Activated CD4-positive, alpha-beta memory T cell treated with anti-CD3 and anti-CD28 coated beads, Interleukin-2, amount 10 ng/mL, durations not matched to agents 7 days and 5 days (primary cell): Measurements from ENCODE around the gene FUOM. TPM values are rescaled to one million over a fixed set of nuclear protein-coding genes. Genes with fewer than 3 reads are reported as not detected.

ENCODE experiments used
- CTCF ChIA-PET: fragments of 350-600 bp; sonication (Branson Sonifier 250); formaldehyde crosslinking; loops from one replicate; lab custom pipeline; 2021; ENCODE audit warnings: antibody characterized with exemption, inconsistent platforms; lab: Charles Lee
- POLR2A ChIA-PET: fragments of 350-600 bp; sonication (Branson Sonifier 250); formaldehyde crosslinking; loops from one replicate; lab custom pipeline; 2021; ENCODE audit warnings: antibody characterized with exemption; lab: Charles Lee
- DNase-seq: peaks from one replicate; pipeline ENCODE4 v3.0.0-alpha.2; 2020
- H3K27ac Mint-ChIP-seq: one replicate; pipeline ENCODE4 v1.8.0; 2021; ENCODE audit warnings: mild to moderate bottlenecking, mixed read lengths
- H3K27me3 Mint-ChIP-seq: one replicate; pipeline ENCODE4 v1.8.0; 2021; ENCODE audit warnings: mixed read lengths
- H3K36me3 Mint-ChIP-seq: one replicate; pipeline ENCODE4 v1.8.0; 2021; ENCODE audit warnings: low read depth, mixed read lengths
- H3K4me1 Mint-ChIP-seq: one replicate; pipeline ENCODE4 v1.8.0; 2021; ENCODE audit warnings: mixed read lengths
- H3K4me3 Mint-ChIP-seq: one replicate; pipeline ENCODE4 v1.8.0; 2021; ENCODE audit warnings: mild to moderate bottlenecking, mixed read lengths
- H3K9me3 Mint-ChIP-seq: one replicate; pipeline ENCODE4 v1.8.0; 2021; ENCODE audit warnings: mixed read lengths
- total RNA-seq, 2 experiments: library from RNA; stranded (reverse); gene quantifications; one replicate each; pipeline ENCODE4 v1.2.3, GENCODE V29; 2021

FUOM gene
- total RNA-seq, 2 experiments from 2014 or later: 11.2 to 11.4 TPM

- CTCF ChIA-PET: interaction anchor here (0.9 kb wide), 1 partner anchor 32 kb away, joined by 4 read pairs; no protein-coding TSS in a partner anchor
- DNase-seq: no peak
- Mint-ChIP-seq H3K9me3 (no peaks in the 10 kb centered on the region), H3K36me3 (no peaks in the 10 kb centered on the region), H3K4me3 (no peak overlapping the region), H3K27me3 (no peaks in the 10 kb centered on the region), H3K4me1 (no peaks in the 10 kb centered on the region), H3K27ac (no peak overlapping the region)
- POLR2A ChIA-PET: interaction anchor here (0.7 to 1.9 kb wide), 4 partner anchors 10 to 76 kb away, joined by 3 to 8 read pairs (median 4); partner anchors contain the start of gene ECHS1
These were observed 3.4 kb upstream of the FUOM start for GRCh38 chr10:133361227-133361626.

DNA sequence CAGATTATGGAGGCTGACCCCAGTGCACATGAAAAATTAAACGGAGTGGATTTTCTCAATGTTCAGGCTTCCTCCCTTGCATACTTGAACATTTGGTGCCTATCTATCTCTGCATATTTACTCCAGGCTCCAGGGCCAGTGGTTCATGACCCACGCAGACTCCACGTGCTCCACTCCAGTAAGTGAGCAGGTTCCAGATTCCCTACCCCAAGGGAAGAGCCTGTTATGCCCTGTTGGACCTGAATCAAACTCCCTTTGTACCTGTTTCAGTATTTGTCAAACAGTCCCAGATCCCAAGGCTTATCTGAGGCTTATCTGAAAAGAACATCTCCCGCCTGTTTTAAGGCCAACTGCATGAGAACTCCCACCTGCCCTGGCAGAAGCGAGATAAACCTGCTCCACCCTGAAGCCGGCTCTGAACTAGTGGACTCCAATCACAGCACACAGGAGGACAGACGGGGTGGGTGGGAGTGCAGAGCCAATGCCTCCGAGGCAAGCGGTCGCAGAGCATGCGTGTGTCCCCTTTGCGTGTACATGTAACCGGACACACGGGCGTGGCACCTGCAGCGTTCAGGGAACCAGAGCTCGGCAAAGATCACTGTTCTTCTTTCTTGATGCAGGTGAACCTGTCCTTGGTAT is 2.3 kb upstream of the FUOM start:
- DNase-seq: no peak
- ChIA-PET POLR2A (interaction anchor here (1.9 kb wide), 1 partner anchor 13 kb away, joined by 5 read pairs; the partner anchor contains the start of gene ECHS1), CTCF (interaction anchor here (0.9 kb wide), 1 partner anchor 30 kb away, joined by 4 read pairs; no protein-coding TSS in a partner anchor)
- Mint-ChIP-seq H3K9me3 (no peaks in the 10 kb centered on the region), H3K36me3 (no peaks in the 10 kb centered on the region), H3K27ac (no peak overlapping the region), H3K4me3 (no peak overlapping the region), H3K27me3 (no peaks in the 10 kb centered on the region), H3K4me1 (no peaks in the 10 kb centered on the region)

DNA sequence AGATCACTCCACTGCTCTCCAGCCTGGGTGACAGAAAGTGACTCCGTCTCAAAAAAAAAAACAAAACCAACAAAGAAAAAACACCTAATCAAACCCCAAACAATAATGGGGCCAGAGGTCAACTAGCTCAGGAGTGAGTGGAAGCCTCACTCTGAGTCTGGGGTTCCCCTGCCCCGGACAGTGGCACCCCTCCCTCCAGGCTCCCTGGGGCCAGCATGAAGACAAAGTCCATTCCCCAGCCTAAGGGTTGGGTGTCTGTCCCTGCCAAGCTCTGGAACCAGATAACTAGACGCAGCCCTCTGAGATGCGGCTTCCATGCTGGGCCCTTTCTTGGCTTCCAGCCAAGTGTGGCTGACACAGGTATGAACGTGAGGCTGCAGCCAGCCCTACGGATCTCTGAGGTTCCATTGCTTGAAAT is 1.7 kb upstream of the FUOM start:
- POLR2A ChIA-PET: interaction anchor here (1.2 kb wide), 1 partner anchor 31 kb away, joined by 3 read pairs; no protein-coding TSS in a partner anchor
- Mint-ChIP-seq H3K4me1 (no peaks in the 10 kb centered on the region), H3K4me3 (no peak overlapping the region), H3K27ac (no peak overlapping the region), H3K36me3 (no peaks in the 10 kb centered on the region), H3K27me3 (no peaks in the 10 kb centered on the region), H3K9me3 (no peaks in the 10 kb centered on the region)
- CTCF ChIA-PET: interaction anchor here (0.7 to 1.0 kb wide), 2 partner anchors 30 to 66 kb away, joined by 3 to 4 read pairs; no protein-coding TSS in a partner anchor
- DNase-seq: no peak

GRCh38 chr10:133358925-133359310 is 1.1 kb upstream of the FUOM start:
- Mint-ChIP-seq H3K4me1 (no peaks in the 10 kb centered on the region), H3K4me3 (no peak overlapping the region), H3K27ac (no peak overlapping the region), H3K36me3 (no peaks in the 10 kb centered on the region), H3K27me3 (no peaks in the 10 kb centered on the region), H3K9me3 (no peaks in the 10 kb centered on the region)
- ChIA-PET CTCF (interaction anchor here (0.7 to 1.0 kb wide), 2 partner anchors 29 to 66 kb away, joined by 3 to 4 read pairs; no protein-coding TSS in a partner anchor), POLR2A (interaction anchor here (1.2 to 3.6 kb wide), 2 partner anchors 14 to 31 kb away, joined by 3 to 12 read pairs; partner anchors contain the start of gene ECHS1)
- no peak for DNase-seq

DNA sequence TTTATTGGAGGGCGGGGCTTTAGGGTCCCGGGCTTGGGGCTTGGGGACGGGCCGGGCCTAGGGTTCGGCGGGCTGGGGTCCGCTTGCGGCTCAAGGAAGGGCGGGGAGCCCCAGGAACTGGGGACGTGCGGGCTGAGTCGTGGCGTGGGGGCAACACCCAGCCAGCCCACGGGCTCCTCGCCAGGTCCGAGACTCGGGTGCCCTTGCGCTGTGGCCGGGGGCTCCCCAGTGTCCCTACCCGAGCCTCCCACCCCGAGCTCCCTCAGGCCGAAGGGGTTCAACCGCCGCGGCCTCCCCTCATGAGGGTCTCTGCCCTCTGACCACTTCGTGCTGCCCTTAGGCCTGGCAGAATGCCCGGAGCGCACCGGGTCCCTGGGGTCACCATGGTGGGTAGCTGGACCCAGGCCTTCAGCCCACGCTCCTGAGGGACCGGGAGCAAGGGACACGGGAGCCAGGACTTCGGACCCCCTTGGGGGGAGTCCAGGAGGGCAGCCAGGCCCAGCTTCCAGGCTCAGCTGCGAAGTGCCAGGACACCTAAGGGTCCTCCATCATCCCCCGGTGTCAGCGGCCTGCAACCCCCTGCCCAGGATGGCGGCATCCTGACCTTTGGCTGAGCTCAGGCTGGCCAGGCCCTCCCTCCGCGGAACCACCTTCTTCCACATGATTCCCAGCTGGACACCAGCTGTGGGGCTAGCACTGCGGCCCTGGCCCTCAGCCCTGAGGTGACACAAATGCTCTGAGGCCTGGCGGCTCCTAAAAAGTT is 524 bp upstream of the FUOM start:
- ChIA-PET CTCF (interaction anchor here (1.0 kb wide), 2 partner anchors 29 kb away, joined by 3 to 4 read pairs; no protein-coding TSS in a partner anchor), POLR2A (interaction anchor here (1.2 to 3.6 kb wide), 4 partner anchors 15 to 32 kb away, joined by 3 to 12 read pairs (median 6); partner anchors contain the start of genes ECHS1 and PAOX)
- no peak overlapping the region for H3K4me3 Mint-ChIP-seq
- H3K27ac Mint-ChIP-seq: no peak overlapping the region
- no peak for DNase-seq
- H3K9me3 Mint-ChIP-seq: no peaks in the 10 kb centered on the region
- H3K4me1 Mint-ChIP-seq: no peaks in the 10 kb centered on the region
- no peaks in the 10 kb centered on the region for H3K27me3 Mint-ChIP-seq
- no peaks in the 10 kb centered on the region for H3K36me3 Mint-ChIP-seq

GRCh38 chr10:133356549-133357284 is 1.1 kb downstream of the FUOM start:
- H3K27me3 Mint-ChIP-seq: no peaks in the 10 kb centered on the region
- no peaks in the 10 kb centered on the region for H3K36me3 Mint-ChIP-seq
- H3K4me1 Mint-ChIP-seq: no peaks in the 10 kb centered on the region
- H3K27ac Mint-ChIP-seq: no peak overlapping the region
- H3K4me3 Mint-ChIP-seq: peak overlapping the region; percentile 69
- POLR2A ChIA-PET: interaction anchor here (0.8 to 3.6 kb wide), 5 partner anchors 17 to 45 kb away, joined by 3 to 12 read pairs (median 4); partner anchors contain the start of genes CALY, ECHS1 and PAOX
- DNase-seq: no peak
- H3K9me3 Mint-ChIP-seq: no peaks in the 10 kb centered on the region
- CTCF ChIA-PET: no interaction called here

DNA sequence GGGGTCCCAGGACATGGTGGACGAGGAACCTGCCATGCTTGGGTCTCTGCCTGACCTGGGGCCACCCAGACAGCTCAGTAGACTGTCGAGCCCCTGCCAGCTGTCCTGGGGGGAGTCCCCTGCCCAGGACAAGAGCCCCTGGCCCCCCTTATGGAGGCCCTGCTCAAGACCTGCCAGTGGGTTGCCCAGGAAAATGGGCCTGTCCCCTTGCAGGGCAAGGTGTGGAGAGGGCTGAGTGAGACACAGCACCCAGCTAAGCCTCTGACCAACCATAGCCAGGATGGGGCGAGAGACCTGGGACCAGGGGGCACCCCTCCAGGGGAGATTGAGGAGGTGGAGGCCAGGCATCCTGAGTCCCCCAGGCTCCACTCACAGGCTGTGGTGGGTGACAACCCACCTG is 1.8 kb downstream of the FUOM start:
- CTCF ChIA-PET: no interaction called here

DNA sequence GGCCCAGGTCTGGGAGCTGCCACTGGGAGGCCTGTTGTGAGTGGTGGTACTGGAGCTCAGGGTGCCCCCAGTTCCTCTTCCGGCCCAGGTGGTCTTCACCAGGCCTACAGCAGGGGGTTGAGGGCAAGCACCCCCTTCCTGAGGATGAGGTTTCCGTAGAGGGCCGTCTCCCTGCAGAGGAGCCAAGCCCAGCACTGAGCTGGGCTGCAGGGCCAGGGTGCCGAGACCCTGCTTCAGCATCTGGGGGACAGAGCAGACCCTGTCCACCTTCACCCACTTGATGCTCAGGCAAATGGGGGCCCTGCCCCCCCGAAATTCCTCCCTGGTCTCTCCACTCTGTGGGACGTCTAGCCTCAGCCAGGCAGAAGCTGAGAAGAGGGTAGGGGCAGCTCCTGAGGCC is 2.6 kb downstream of the FUOM start:
- Mint-ChIP-seq H3K9me3 (no peaks in the 10 kb centered on the region), H3K27ac (no peak overlapping the region), H3K4me3 (no peak overlapping the region), H3K4me1 (no peaks in the 10 kb centered on the region), H3K36me3 (no peaks in the 10 kb centered on the region), H3K27me3 (no peaks in the 10 kb centered on the region)
- POLR2A ChIA-PET: interaction anchor here (0.9 kb wide), 1 partner anchor 87 kb away, joined by 3 read pairs; no protein-coding TSS in a partner anchor
- CTCF ChIA-PET: no interaction called here
- no peak for DNase-seq

More for the DNA sequence above, 1.8 kb downstream of the FUOM start:
- Mint-ChIP-seq H3K27ac (no peak overlapping the region), H3K9me3 (no peaks in the 10 kb centered on the region), H3K36me3 (no peaks in the 10 kb centered on the region), H3K27me3 (no peaks in the 10 kb centered on the region), H3K4me1 (no peaks in the 10 kb centered on the region), H3K4me3 (peak overlapping the region; percentile 51)
- POLR2A ChIA-PET: interaction anchor here (0.9 to 3.6 kb wide), 2 partner anchors 17 to 86 kb away, joined by 3 to 12 read pairs; partner anchors contain the start of gene ECHS1
- DNase-seq: no peak

DNA sequence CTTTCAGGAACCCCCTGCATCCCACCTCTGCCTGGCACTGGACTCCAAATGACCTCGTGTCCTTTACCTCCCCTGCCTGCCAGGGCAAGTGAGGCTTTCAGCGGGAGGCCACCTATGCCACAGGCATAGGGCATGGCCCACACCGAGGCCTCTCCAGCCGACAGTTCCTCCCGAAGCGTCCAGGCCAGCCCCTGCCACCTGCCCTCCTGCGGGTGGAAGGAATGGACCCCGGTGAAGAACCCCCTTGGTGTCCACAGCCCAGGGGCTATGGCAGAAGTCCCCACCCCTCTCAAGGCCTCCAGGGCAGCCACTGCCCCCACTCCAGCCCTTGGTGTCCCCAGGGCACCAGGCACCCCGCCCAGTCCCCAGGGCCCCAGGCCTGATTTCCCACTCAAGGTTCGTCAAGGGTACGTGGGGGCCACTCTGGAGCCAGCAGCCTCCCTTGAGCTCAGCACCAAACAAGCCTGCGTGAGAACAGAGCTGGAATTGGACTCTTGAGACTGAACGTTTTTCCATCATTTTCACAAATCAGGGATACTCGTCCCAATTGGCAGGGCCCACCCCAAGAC is 3.1 kb downstream of the FUOM start:
- DNase-seq: no peak
- POLR2A ChIA-PET: no interaction called here

GRCh38 chr10:133353988-133354605 is 3.7 kb downstream of the FUOM start:
- peaks cover 2% of the 10 kb centered on the region for H3K4me1 Mint-ChIP-seq
- no peak for DNase-seq
- H3K27me3 Mint-ChIP-seq: peaks cover 2% of the 10 kb centered on the region
- H3K27ac Mint-ChIP-seq: no peak overlapping the region
- POLR2A ChIA-PET: interaction anchor here (0.9 to 1.1 kb wide), 3 partner anchors 19 to 35 kb away, joined by 3 to 4 read pairs (median 4); partner anchors contain the start of gene ECHS1
- H3K9me3 Mint-ChIP-seq: no peaks in the 10 kb centered on the region
- CTCF ChIA-PET: interaction anchor here (0.8 kb wide), 1 partner anchor 25 kb away, joined by 3 read pairs; no protein-coding TSS in a partner anchor
- H3K36me3 Mint-ChIP-seq: no peaks in the 10 kb centered on the region
- H3K4me3 Mint-ChIP-seq: no peak overlapping the region

More for the DNA sequence above, 3.1 kb downstream of the FUOM start:
- Mint-ChIP-seq H3K36me3 (no peaks in the 10 kb centered on the region), H3K9me3 (no peaks in the 10 kb centered on the region), H3K4me3 (no peak overlapping the region), H3K27ac (no peak overlapping the region), H3K4me1 (no peaks in the 10 kb centered on the region), H3K27me3 (no peaks in the 10 kb centered on the region)
- CTCF ChIA-PET: no interaction called here

GRCh38 chr10:133353202-133353959 is 4.4 kb downstream of the FUOM start:
- Mint-ChIP-seq H3K27me3 (peaks cover 5% of the 10 kb centered on the region), H3K27ac (no peak overlapping the region), H3K4me3 (no peak overlapping the region), H3K36me3 (no peaks in the 10 kb centered on the region), H3K4me1 (peaks cover 4% of the 10 kb centered on the region), H3K9me3 (no peaks in the 10 kb centered on the region)
- POLR2A ChIA-PET: interaction anchor here (0.9 to 1.1 kb wide), 3 partner anchors 19 to 36 kb away, joined by 3 to 4 read pairs (median 4); partner anchors contain the start of gene ECHS1
- no peak for DNase-seq
- CTCF ChIA-PET: interaction anchor here (0.8 kb wide), 1 partner anchor 24 kb away, joined by 3 read pairs; no protein-coding TSS in a partner anchor
